NCI-H446 treated with DMSO at 0.1 percent for 48 hours (cell line): ENCODE results near the gene IL15RA.

Experiments used
- DNase-seq: peaks from one replicate; lab custom pipeline; 2025; lab: John Stamatoyannopoulos, UW

Gene IL15RA

GRCh38 chr10:5977471-5978229, at the start of gene IL15RA:
IL15RA (minus strand) TSS chr10:5977543; CDS start chr10:5977492, 51 bp downstream.
- no peak for DNase-seq

GRCh38 chr10:6025683-6026255, 48.4 kb upstream of the IL15RA start:
- DNase-seq = no peak

GRCh38 chr10:6024334-6024682, 47.0 kb upstream of the IL15RA start:
- DNase-seq = no peak

GRCh38 chr10:6023661-6024333, 46.5 kb upstream of the IL15RA start:
- DNase-seq = no peak

- DNase-seq = no peak
Measured at GRCh38 chr10:6022660-6023059, 45.3 kb upstream of the IL15RA start.

GRCh38 chr10:6020826-6021225, 43.5 kb upstream of the IL15RA start:
- DNase-seq = no peak

GRCh38 chr10:6019796-6020195, 42.5 kb upstream of the IL15RA start:
- DNase-seq = no peak

- no peak for DNase-seq
Measured at GRCh38 chr10:6019010-6019782, 41.9 kb upstream of the IL15RA start.

GRCh38 chr10:6018422-6018821, 41.1 kb upstream of the IL15RA start:
- no peak for DNase-seq

- DNase-seq = no peak
Measured at GRCh38 chr10:6017781-6018354, 40.5 kb upstream of the IL15RA start.

- no peak for DNase-seq
Measured at GRCh38 chr10:6014241-6014761, 37.0 kb upstream of the IL15RA start.

- DNase-seq = no peak
Measured at GRCh38 chr10:6013413-6014192, 36.3 kb upstream of the IL15RA start.

- no peak for DNase-seq
Measured at GRCh38 chr10:6012121-6012905, 35.0 kb upstream of the IL15RA start.

- DNase-seq = no peak
Measured at GRCh38 chr10:6011558-6011957, 34.2 kb upstream of the IL15RA start.

- DNase-seq = no peak
Measured at GRCh38 chr10:6010569-6010968, 33.2 kb upstream of the IL15RA start.

GRCh38 chr10:6009961-6010360, 32.6 kb upstream of the IL15RA start:
- no peak for DNase-seq

GRCh38 chr10:6009150-6009549, 31.8 kb upstream of the IL15RA start:
- no peak for DNase-seq

GRCh38 chr10:6008497-6009142, 31.3 kb upstream of the IL15RA start:
- no peak for DNase-seq

GRCh38 chr10:6006991-6007390, 29.6 kb upstream of the IL15RA start:
- no peak for DNase-seq

GRCh38 chr10:6006546-6006945, 29.2 kb upstream of the IL15RA start:
- no peak for DNase-seq
